NK-92 (cell line): ENCODE measurements around the gene YTHDC2.

Source experiments
- DNase-seq: peaks from one replicate; lab custom pipeline; 2025; ENCODE audit not compliant: unreplicated experiment; lab: John Stamatoyannopoulos, UW

YTHDC2 gene

GRCh38 chr5:113519412-113519811 is 5.9 kb downstream of the YTHDC2 start:
- no peak for DNase-seq

- DNase-seq, result no peak
Observed at GRCh38 chr5:113520429-113520828, 6.9 kb downstream of the YTHDC2 start.

DNA sequence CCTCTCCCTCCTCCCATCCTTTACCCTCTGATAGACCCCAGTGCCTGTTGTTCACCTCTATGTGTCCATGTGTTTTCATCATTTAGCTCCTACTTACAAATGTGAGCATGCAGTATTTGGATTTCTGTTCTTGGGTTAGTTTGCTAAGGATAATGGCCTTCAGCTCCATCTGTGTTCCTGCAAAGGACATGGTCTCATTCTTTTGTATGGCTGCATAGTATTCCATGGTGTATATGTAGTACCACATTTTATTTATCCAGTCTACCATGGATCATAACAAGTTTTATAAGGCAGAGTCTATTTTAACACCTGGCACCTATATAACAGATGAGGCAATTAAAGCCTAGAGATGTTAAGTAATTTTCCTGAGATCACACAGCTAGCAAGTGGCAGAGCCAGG is 7.4 kb downstream of the YTHDC2 start:
- DNase-seq, result no peak

DNA sequence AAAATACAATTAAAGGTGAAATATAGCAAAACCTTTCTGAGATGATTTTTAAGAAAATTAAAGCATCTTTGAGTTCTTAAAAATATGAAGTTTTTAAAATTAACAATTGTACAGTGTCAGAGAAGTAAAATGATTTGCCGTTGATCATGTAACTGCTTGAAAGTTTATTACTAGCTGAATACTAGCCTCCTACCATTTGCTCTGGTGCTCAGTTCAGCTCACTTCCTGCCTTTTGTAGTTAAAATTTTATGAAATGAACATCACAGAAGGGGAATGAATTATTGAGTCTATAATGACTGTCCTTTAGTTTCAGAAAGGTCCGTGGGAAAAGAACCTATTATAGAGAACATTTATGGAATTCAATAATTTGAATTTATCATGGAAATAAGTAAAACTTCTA is 9.7 kb downstream of the YTHDC2 start:
- no peak for DNase-seq

DNA sequence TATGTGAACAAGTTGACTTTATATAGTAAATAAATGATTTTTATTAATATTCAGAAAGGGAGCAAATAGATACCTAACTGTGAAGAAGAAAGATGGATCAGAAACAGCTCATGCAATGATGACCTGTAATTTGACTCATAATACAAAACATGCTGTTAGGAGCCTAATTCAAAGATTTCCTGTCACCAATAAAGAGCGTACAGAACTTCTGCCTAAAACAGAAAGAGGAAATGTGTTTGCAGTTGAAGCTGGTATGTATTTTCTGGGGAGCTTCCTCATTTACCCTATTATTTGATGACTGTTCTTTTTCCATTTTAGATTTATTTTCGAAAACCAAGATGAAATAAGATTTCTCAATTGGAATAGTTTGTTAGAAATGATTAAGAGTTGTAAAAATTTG is 11.4 kb downstream of the YTHDC2 start:
- DNase-seq, result no peak

DNA sequence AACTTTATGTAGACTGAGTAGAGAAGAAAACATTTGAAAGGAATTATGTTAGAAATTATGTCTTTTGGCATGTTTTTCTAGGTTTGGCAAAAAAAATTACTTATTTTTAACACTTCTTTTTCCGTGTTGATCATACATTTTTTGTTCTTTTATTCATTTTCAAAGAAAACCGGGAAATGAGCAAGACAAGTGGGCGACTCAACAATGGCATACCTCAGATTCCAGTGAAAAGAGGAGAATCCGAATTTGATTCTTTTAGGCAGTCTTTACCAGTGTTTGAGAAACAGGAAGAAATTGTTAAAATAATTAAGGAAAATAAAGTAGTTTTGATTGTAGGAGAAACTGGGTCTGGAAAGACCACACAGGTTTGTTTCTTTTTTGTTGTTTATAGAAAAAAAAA is 12.9 kb downstream of the YTHDC2 start:
- DNase-seq, result no peak

DNA sequence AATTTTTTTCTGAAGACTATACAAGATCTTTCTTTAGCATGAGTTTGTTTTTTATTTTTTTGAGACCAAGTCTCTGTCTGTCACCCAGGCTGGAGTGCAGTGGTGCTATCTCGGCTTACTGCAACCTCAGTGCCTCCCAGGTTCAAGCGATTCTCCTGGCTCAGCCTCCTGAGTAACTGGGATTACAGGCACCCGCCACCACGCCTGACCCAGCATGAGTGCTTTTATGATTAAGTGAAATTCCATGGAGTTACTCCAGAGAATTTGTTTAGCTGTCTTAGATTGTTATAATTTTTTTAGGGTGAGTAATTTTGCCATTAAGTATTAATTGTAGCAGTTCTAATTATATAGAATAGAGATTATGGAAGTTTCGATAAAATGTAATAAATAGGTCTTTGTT is 14.3 kb downstream of the YTHDC2 start:
- no peak for DNase-seq

DNA sequence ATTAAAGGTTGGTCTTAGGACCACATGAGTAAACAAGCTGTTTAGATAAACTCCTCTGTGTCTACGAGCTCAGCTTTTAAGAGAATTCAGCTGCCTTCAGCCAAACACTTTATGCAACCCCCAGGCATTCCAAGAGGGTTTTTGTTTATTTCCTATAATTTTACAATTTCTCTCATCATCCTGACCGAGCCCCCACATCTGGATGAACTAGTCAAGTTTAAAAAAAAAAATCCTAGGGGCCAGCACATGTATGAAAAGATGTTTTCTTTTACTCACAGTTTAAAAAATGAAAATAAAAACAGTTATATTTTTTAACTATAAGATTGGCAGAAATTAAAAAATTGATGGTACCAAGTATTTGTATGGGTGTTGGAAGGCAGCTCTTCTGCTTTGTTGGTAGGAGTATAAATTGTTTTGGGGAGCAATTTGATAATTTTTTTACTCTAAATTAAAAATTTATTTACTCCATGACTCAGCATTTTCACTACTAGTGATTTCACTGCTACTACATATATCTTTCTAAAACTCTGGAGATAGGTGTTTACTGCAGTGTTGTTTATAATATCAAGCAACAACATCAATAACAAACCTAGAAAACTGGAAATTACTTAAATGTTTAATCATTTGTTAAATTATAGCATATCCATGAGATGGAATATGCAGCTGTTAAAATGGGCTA is 18.1 kb downstream of the YTHDC2 start:
- DNase-seq, result no peak

DNA sequence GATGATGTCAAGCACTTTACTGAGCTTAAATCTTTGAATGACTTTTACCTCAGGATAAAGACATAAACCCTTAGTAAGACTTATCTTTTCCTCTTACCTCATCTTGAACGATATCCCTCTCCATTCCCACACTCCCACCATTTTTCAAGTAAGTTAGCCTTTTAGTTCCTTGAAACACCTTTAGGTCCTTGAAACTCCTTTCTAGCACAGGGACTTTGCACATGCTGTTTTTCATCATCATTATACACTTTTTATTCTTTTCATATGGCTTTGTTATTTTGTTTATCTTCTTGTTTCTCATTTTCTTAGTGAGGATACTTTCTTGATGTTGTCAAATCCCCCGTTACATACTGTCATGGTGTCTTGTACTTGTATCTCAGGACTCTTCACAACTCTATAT is 24.8 kb downstream of the YTHDC2 start:
- DNase-seq, result no peak

DNA sequence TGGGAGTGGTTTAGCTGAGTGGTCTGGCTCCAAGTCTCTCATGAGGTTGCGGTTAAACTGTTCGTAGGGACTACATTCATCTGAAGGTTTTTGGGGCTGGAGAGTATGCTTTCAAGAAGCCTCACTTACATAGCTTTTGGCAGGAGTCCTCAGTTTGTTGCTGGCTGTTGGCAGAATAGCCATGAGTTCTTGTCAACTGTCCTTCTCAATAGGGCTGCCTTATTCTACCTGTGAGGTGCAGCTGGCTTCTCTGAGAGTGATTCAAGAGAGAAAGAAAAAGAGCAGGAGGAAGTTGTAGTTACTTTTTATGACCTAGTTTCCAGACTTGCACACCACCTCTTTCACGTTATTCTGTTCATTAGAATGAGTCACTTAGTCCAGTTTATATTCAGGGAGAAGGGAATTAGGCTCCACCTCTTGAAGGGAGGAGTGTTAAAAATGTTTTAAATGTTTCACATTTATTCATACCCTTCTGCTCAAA is 33.2 kb downstream of the YTHDC2 start:
- DNase-seq, result no peak

DNA sequence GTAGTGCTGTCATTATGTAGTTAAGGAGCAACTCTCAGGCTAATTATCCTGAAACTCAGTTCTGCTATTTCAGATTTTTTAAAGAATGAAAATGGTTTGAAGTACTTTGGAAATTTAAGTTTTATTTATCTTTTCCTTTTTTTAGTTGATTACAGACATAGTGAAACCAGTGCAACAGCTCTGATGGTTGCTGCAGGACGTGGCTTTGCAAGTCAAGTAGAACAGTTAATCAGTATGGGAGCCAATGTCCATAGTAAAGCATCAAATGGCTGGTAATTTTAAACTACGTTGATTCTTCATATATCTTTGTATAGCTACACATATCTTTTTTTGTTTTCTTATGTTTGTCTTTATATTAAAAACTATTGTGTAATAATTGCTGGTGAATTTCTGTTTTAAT is 34.9 kb downstream of the YTHDC2 start:
- DNase-seq, result no peak

DNA sequence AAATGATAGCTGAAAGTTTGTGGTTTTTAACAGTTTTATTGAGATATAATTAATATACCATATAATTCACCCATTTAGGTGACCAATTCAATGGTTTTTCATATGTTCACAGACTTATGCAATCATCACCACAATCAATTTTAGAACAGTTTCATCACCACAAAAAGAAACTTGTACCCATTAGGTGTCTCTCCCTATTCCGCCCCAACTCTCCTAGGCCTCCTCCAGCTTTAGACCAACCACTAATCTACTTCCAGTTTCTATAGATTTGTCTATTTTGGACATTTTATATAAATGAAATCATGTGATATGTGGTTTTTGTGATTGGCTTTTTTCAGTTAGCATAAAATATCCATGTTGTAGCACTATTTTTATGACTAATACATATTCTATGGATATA is 38.6 kb downstream of the YTHDC2 start:
- DNase-seq, result no peak

DNA sequence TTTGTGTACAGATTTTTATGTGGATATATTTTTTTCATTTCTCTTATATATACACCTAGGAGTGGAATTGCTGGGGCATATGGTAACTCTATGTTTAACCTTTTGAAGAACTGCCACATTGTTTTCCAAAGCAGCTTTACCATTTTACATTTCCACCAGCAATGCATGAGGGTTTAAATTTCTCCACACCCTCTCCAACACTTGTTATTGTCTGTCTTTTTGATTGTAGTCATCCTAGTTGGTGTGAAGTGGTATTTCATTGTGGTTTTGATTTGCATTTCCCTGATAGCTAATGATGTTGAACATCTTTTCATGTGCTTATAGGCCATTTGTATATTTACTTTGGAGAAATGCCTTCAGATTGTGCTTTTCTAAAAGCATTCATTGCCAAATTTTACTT is 39.1 kb downstream of the YTHDC2 start:
- no peak for DNase-seq

DNA sequence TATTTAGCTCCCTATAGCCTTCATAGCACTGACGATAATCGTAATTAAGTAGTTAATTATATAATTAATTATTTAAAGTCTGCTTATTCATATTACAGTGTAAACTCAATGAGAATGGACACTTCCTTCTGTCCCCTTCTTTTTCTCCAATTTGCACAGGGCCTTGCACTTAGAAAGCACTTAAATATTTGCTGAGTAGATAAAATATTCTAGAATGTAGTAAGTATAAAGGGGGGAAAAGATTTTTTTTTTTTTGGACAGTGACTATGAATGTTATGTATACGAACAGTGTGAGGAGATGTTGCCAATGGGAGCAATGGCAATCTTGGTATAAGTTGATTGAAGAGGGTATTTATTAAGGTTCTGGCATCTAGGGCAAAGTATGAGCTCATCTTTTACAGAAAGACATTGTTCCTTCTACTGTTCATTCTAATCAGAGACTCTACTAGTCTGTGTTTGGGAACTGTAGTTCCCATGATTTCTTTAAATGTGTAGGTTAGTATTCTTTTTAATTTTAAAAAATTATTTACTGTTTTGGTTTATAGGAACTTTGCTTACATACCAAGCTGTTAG is 49.4 kb downstream of the YTHDC2 start:
- DNase-seq, result no peak

GRCh38 chr5:113569396-113569795 is 55.9 kb downstream of the YTHDC2 start:
- no peak for DNase-seq

DNA sequence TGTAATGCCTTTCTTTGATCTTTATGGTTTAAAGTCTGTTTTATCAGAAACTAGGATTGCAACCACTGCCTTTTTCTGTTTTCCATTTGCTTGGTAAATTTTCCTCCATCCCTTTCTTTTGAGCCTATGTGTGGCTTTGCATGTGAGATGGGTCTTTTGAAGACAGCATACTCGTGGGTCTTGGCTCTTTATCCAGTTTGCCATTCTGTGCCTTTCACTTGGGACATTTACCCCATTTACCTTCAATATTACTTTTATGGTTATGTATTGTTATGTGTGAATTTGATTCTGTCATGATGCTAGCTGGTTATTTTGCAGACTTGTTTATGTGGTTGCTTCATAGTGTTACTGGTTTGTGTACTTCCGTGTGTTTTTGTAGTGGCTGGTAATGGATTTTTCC is 59.2 kb downstream of the YTHDC2 start:
- no peak for DNase-seq

- DNase-seq, result no peak
Observed at GRCh38 chr5:113574417-113574816, 60.9 kb downstream of the YTHDC2 start.

DNA sequence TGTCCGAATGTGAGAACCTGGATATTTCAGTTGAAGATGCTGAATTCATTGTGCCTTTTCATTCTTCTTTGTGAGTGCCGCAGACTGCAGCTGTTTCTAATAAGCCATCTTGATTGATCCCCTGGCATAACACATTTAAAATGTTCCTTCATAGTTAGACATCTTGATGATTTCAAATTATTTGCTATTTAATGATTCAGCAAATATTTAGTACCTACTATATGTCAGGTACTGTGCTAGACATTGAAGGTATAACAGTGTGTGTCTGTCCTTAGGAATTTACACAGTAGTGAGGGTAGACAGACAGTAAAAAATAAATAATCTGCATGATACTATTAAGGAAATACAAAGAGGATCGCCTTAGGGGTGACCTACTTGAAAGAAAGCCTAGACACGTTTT is 61.6 kb downstream of the YTHDC2 start:
- DNase-seq, result no peak

DNA sequence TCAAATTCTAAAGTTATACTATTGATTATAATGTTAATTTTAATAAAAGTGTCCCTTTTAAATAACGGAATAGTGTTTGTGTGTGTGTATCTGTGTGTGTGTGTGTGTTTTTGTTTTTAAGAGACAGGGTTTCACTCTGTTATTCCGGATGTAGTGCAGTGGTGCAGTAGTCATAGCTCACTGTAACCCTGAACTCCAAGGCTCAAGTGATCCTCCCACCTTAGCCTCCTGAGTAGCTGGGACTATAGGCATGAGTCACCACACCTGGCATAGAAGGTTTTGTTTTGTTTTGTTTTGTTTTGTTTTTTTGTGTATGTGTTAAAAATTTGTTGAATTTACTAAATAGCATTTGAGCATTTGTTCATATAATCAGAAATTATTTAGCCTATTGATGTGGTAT is 64.6 kb downstream of the YTHDC2 start:
- no peak for DNase-seq

DNA sequence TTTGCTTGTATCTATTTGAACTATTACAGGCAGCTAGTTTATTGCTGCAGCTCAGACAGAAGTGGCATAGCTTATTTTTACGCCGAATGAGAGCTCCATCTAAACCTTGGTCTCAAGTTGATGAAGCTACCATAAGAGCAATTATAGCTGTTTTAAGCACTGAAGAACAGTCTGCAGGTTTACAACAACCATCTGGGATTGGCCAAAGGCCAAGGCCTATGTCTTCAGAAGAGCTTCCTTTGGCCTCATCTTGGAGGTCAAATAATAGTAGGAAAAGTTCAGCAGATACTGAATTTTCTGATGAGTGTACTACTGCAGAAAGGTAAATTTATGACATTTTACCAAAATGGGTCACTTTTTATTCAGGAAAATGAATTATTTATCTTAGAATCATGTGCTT is 67.9 kb downstream of the YTHDC2 start:
- no peak for DNase-seq

DNA sequence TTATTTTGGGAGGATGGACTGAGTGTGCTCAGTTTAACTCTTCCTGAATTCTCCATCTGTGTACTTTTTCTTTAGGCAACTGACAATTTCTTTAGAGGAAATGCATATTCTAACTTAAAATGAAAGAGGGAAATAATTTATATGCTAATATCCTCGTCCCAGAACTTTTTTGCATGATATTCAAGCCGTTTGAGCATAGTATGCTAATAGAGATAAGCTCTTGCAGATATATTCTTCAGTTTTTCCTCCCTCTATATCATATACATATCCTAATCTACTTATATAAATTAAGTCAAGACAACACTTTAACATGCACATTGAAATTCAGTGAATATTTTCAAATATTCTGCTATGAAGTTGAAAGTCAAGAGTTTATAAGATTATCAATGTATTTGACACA is 84.7 kb downstream of the YTHDC2 start:
- DNase-seq, result no peak

- DNase-seq, result no peak
Observed at GRCh38 chr5:113598926-113599325, 85.4 kb downstream of the YTHDC2 start.

- no peak for DNase-seq
Observed at GRCh38 chr5:113600255-113600905, 86.9 kb downstream of the YTHDC2 start.
